Activated gamma-delta T cell (primary cell): ENCODE results near the gene MTA1.

ENCODE experiments used
- DNase-seq: peaks from one replicate; lab custom pipeline; 2025; lab: John Stamatoyannopoulos, UW

Gene MTA1

GRCh38 chr14:105408592-105408991 is 11.0 kb upstream of the MTA1 start:
- no peak for DNase-seq

- no peak for DNase-seq
Observed at GRCh38 chr14:105409364-105409763, 10.3 kb upstream of the MTA1 start.

GRCh38 chr14:105410642-105411016 is 9.0 kb upstream of the MTA1 start:
- DNase-seq: no peak

- DNase-seq: no peak
Observed at GRCh38 chr14:105411017-105411941, 8.3 kb upstream of the MTA1 start.

GRCh38 chr14:105411985-105412770 is 7.4 kb upstream of the MTA1 start:
- DNase-seq: no peak

GRCh38 chr14:105412771-105413543 is 6.7 kb upstream of the MTA1 start:
- DNase-seq: no peak

- no peak for DNase-seq
Observed at GRCh38 chr14:105413544-105413886, 6.1 kb upstream of the MTA1 start.

- peak; percentile 41 for DNase-seq
Observed at GRCh38 chr14:105414456-105415371, 4.9 kb upstream of the MTA1 start.

- no peak for DNase-seq
Observed at GRCh38 chr14:105415481-105416428, 3.9 kb upstream of the MTA1 start.

- no peak for DNase-seq
Observed at GRCh38 chr14:105416671-105417070, 3.0 kb upstream of the MTA1 start.

- no peak for DNase-seq
Observed at GRCh38 chr14:105417690-105418121, 1.9 kb upstream of the MTA1 start.

GRCh38 chr14:105418269-105419194 is 1.1 kb upstream of the MTA1 start:
- no peak for DNase-seq

GRCh38 chr14:105420101-105420973 is 710 bp downstream of the MTA1 start:
- DNase-seq: no peak

GRCh38 chr14:105420974-105421674 is 1.5 kb downstream of the MTA1 start:
- no peak for DNase-seq

- DNase-seq: no peak
Observed at GRCh38 chr14:105421723-105422615, 2.3 kb downstream of the MTA1 start.
